ENCODE results near the gene SNX21.
"Not testable (repeated sequence)": the region's sequence is repeated elsewhere in the genome, so short reads cannot be mapped to it uniquely, and the experiment has no call there.

SNX21 gene

DNA sequence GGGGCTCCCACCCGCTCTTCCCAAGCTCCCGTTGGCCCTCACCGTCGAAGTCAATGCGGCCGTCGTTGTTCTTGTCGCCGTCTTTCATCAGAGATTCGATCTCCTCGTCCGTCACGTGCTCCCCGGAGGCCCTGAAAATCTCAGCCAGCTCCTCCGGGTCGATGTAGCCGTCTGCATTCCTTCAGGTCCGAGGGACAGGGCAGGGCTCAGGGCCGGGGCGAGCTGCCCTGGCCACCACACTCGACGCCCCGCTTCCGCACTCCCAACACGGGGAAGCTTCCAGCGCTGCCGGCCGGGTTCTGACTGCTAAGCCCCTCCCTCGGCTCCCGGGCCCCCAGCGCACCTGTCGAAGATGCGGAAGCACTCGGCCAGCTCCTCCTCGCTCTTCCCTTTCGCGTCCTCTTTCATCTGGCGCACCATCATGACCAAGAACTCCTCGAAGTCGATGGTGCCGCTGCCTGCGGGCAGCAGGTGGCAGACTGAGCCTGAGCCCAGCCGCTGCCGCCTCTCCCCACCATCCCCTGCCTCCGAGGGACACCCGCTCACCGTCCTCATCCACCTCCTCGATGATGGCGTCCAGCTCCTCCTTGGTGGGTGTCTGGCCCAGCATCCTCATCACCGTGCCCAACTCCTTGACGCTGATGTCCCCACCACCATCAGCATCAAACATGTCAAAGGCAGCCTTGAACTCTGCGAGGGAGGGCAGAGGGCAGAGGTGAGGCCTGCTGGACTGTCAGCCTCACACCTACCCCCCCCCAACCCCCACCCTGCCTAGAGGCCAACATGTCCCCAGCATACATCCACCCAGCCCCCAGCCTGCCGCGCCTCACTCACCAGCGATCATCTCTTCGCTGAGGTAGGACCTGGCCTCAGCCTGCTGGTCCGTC, 9.4 kb upstream of the SNX21 start:
- peak; percentile 47 for DNase-seq

GRCh38 chr20:45826381-45827019, 7.1 kb upstream of the SNX21 start:
- DNase-seq = no peak

GRCh38 chr20:45827030-45827652, 6.5 kb upstream of the SNX21 start, which contains the start of gene TNNC2:
Gene TNNC2 (minus strand): TSS chr20:45827312. CDS start chr20:45827248, 64 bp downstream.
- no peak for DNase-seq

DNA sequence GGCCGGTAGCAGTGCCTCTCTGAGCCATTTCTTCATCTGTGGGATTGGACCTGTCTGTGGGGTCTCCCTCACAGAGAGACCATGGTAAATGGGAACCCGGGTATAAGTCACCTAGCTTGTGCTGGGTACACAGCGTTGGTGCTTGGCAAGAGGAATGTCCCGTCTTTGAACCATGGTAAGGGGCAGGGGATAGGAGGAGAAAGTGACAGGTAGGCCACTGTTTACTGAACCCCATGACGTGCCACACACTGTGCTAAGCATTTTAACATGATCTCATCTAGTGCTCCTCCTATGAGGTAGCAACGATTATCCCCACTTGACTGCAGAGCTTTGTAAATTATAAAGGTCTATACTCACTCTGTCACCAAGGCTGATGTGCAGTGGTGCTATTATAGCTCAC, 5.9 kb upstream of the SNX21 start:
- no peak for DNase-seq

- DNase-seq = no peak
Measured at GRCh38 chr20:45828589-45828988, 5.0 kb upstream of the SNX21 start.

DNA sequence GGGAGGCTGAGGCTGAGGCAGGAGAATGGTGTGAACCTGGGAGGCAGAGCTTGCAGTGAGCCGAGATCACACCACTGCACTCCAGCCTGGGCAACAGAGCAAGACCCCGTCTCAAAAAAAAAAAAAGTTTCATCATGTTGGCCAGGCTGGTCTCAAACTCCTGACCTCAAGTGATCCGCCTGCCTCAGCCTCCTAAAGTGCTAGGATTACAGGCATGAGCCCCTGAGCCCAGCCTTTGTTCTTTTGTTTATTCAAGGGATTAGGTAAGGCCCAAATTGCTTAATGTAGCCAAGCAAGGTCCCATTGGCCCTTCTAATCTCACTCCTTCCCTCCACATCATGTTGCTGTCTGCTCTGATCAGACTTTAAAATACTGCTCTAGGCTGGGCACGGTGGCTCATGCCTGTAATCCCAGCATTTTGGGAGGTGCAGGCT, 3.9 kb upstream of the SNX21 start:
- DNase-seq = not testable (repeated sequence)

- no peak for DNase-seq
Measured at GRCh38 chr20:45832619-45833018, 980 bp upstream of the SNX21 start.

- DNase-seq = peak; percentile 53
Measured at GRCh38 chr20:45833883-45834796, 541 bp downstream of the SNX21 start.

DNA sequence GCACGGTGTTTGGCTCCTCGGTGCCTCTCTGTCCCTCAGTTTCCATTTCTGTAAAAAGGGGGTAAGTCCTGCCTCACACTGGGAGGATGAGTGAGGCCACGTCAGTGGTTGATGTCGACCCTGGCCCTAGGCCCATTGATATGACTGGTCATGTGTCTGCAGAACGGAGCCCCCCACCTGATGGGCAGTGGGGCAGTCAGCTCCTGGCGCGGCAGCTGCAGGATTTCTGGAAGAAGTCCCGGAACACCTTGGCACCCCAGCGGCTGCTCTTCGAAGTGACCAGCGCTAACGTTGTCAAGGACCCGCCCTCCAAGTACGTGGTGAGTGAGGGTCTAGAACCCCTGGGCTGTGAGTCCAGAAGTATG, 1.2 kb downstream of the SNX21 start:
- no peak for DNase-seq

GRCh38 chr20:45835329-45835765, 1.7 kb downstream of the SNX21 start:
- no peak for DNase-seq

DNA sequence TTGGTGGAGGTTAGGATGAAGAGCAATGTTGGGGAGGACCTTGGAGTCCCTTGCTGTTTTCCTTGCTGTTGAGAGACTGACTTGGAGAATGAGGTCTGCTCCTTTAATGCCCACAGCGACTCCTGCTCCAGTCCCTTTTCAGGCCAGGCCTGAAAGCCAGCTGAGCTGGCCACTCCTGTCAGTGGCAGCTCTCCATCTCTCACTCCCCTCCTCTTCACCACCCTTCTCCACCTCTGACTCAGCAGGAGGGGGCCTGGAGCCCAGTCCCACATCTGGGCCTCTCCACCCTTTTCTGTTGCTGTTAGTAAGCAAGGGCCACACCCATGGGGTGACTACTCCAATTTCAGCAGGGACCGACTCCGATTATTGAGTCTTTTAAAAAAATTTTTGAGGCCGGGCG, 2.2 kb downstream of the SNX21 start:
- no peak for DNase-seq

GRCh38 chr20:45836841-45837240, 3.2 kb downstream of the SNX21 start:
- no peak for DNase-seq

- no peak for DNase-seq
Measured at GRCh38 chr20:45840700-45841198, 7.2 kb downstream of the SNX21 start.

- DNase-seq = no peak
Measured at GRCh38 chr20:45841407-45842129, 8.0 kb downstream of the SNX21 start.

DNA sequence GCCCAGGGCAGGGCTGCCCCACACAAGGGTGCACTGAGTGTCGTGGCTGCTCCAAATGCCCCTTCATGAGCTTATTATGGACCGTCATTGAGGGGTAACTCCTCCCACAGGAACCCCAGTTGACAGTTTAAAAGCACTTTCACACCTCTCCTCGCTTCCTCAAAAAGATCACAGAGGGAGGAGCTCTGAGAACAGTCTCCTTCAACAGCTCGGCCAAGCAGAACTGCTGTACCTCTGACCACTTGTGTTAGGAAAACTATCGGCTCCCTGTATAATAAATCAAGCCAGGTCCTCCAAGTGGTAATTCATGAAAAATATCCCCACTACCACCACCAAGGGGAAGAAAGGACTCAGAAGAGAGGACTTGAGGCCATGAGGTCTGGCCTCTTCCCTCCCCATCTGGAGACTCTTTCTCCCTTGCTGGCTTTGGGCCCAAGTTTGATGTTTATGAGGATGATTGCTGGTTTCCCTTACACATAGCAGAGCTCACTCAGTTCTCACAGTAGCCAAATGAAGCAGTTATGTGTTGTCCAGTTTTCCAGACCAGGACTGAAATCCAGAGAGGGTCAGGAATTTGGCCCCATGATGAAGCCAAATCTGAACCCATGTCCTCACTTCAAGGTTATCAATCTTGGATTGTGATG, 8.7 kb downstream of the SNX21 start:
- no peak for DNase-seq

GRCh38 chr20:45843506-45843905, 9.9 kb downstream of the SNX21 start:
- DNase-seq = no peak

DNA sequence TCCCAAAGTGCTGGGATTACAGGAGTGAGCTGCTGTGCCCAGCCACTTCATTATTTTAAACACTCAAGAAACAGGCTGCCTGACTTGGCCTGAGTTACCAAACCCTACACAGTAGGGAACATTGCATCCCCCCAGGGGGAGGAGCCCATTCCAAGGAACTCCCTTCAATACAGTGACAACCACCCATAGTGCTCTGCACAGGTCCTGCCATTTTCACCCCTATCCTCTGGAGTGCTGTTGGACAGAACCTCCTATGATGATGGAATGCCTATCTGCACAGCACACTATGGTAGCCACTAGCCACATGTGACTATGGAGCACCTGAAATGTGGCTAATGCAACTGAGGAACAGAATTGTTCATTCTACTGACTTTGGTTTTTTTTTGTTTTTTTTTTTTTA, 11.9 kb downstream of the SNX21 start:
- DNase-seq = no peak

GRCh38 chr20:45848421-45848820, 14.8 kb downstream of the SNX21 start:
- no peak for DNase-seq

GRCh38 chr20:45848969-45849582, 15.5 kb downstream of the SNX21 start:
- no peak for DNase-seq

DNA sequence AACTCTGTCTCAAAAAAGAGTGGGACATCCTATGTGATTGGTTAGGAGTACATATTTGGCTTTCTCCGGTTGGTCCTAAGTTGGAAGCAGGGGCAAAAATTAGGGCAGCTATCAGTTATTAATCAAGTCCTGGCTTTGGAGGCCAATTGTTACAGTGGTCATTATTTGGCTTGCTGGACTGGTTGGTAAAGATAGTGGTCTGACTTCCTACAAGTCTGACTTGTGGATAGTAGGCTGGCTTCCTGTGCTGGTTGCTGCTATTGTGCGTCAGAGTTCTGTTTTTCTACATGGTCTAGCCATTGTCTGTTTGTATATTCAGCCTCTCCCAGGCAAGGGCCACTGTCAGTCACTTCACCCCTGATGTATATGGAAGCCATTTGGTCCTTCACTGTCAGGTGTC, 16.6 kb downstream of the SNX21 start:
- no peak for DNase-seq

DNA sequence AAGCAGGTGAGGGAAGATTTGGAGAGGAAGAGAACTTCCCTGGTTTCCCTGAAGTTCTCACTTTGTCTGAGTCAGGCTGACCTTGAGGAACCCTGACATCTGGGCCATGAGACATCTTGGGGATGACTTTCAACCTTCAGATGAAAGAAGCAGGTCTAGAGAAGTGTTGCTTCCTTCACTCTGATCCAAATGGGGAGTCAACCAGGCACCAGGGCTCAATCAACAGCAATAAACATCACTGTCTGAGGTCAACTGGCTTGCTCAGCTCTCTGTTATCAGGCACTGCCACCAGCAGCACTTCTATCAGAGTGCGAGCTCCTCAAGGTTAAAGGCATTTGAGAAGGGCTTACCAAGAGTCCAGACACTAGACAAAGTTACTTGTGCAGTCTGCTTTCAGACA, 17.3 kb downstream of the SNX21 start:
- no peak for DNase-seq
